DND-41 (cell line): ENCODE measurements around the gene NUDT2.

Experiments
- ATAC-seq: fragments of 200-7000 bp; cut with Tn5 transposase; 3 replicates; pipeline ENCODE4 v1.9.1; 2021; ENCODE audit warnings: low read depth; ENCODE audit not compliant: insufficient read depth
- DNase-seq: peaks from one replicate; pipeline ENCODE4 v3.0.0-alpha.2; 2020
- H2AFZ ChIP-seq: 2 replicates; pipeline ENCODE4 v1.6.0; 2012; ENCODE audit warnings: low read depth, low read length
- H3K27ac ChIP-seq: 2 replicates; pipeline ENCODE4 v1.5.1; 2012; ENCODE audit warnings: low read length, inconsistent platforms
- H3K27me3 ChIP-seq: fragments of 200-600 bp; sonication (generic); 2 replicates; pipeline ENCODE4 v1.6.0; 2012; ENCODE audit warnings: low read length, mild to moderate bottlenecking, inconsistent platforms; ENCODE audit not compliant: insufficient read depth, poor library complexity
- H3K36me3 ChIP-seq: 2 replicates; pipeline ENCODE4 v1.5.1; 2012; ENCODE audit warnings: low read length, inconsistent platforms; ENCODE audit not compliant: insufficient read depth
- H3K4me1 ChIP-seq: 2 replicates; pipeline ENCODE4 v1.5.1; 2012; ENCODE audit warnings: mild to moderate bottlenecking, low read length; ENCODE audit not compliant: insufficient read depth
- H3K4me2 ChIP-seq: 2 replicates; pipeline ENCODE4 v1.6.0; 2012; ENCODE audit warnings: mild to moderate bottlenecking, moderate library complexity, low read length, inconsistent platforms; ENCODE audit not compliant: insufficient read depth
- H3K4me3 ChIP-seq, 2 experiments: fragments of 200-600 bp in 1 of 2; shearing (Covaris generic) in 1 of 2; 2 replicates each; pipeline ENCODE4 v1.5.1; 2012 to 2016; ENCODE audit warnings: inconsistent platforms in 2 of 2, low read length in 2 of 2, mild to moderate bottlenecking in 2 of 2, low read depth in 1 of 2, moderate library complexity in 1 of 2
- H3K79me2 ChIP-seq: 2 replicates; pipeline ENCODE4 v1.6.0; 2012; ENCODE audit warnings: low read length, inconsistent platforms; ENCODE audit not compliant: insufficient read depth
- H3K9ac ChIP-seq: 2 replicates; pipeline ENCODE4 v1.6.0; 2012; ENCODE audit warnings: low read depth, mild to moderate bottlenecking, inconsistent platforms, low read length, moderate library complexity
- H3K9me3 ChIP-seq: 2 replicates; pipeline ENCODE4 v1.5.1; 2012; ENCODE audit warnings: low read length, moderate library complexity, mild to moderate bottlenecking, inconsistent platforms; ENCODE audit not compliant: insufficient read depth, severe bottlenecking
- H4K20me1 ChIP-seq: 2 replicates; pipeline ENCODE4 v1.6.0; 2012; ENCODE audit warnings: low read length; ENCODE audit not compliant: insufficient read depth
- CTCF ChIP-seq: IDR thresholded peaks from 2 replicates; pipeline ENCODE4 v1.5.1; 2012; ENCODE audit warnings: borderline replicate concordance, low read length, moderate library complexity, mild to moderate bottlenecking; ENCODE audit not compliant: poor library complexity, severe bottlenecking; ENCODE audit errors: extremely low read depth
- EZH2 ChIP-seq: IDR thresholded peaks from 3 replicates; pipeline ENCODE4 v1.6.1; 2012; ENCODE audit warnings: borderline replicate concordance, low read depth, mild to moderate bottlenecking, moderate library complexity, low read length, inconsistent platforms; ENCODE audit not compliant: severe bottlenecking

Gene NUDT2

GRCh38 chr9:34332076-34332964, 3.0 kb downstream of the NUDT2 start:
- Histone ChIP-seq H3K79me2 (peaks cover 76% of the 10 kb centered on the region), H3K36me3 (no peaks in the 10 kb centered on the region; the same call in 1 of the 2 replicates), H3K9me3 (no peaks in the 10 kb centered on the region), H3K4me2 (no peak overlapping the region), H3K4me3 (no peak overlapping the region), H3K9ac (no peak overlapping the region), H2AFZ (no peak overlapping the region), H3K27ac (no peak overlapping the region), H3K27me3 (no peaks in the 10 kb centered on the region), H4K20me1 (0 out of 2 replicates have a peak, but pooled peaks cover 6% of the 10 kb centered on the region), H3K4me1 (peaks cover 21% of the 10 kb centered on the region)
- DNase-seq (no peak), ATAC-seq (no peak)
- TF ChIP-seq CTCF (peak; percentile 68), EZH2 (no peak)

GRCh38 chr9:34333836-34334235, 4.5 kb downstream of the NUDT2 start:
- Histone ChIP-seq H3K4me3 (no peak overlapping the region), H3K4me1 (peaks cover 12% of the 10 kb centered on the region), H4K20me1 (0 out of 2 replicates have a peak, but pooled peaks cover 6% of the 10 kb centered on the region), H3K36me3 (peaks cover 5% of the 10 kb centered on the region), H3K79me2 (peaks cover 65% of the 10 kb centered on the region), H3K27me3 (no peaks in the 10 kb centered on the region), H2AFZ (no peak overlapping the region), H3K27ac (no peak overlapping the region), H3K4me2 (no peak overlapping the region), H3K9me3 (no peaks in the 10 kb centered on the region), H3K9ac (no peak overlapping the region)
- DNase-seq (no peak), ATAC-seq (no peak)
- TF ChIP-seq CTCF = no peak
- no peak for TF ChIP-seq EZH2

- peaks cover 10% of the 10 kb centered on the region for H3K36me3 ChIP-seq
- no peak overlapping the region for H3K27ac ChIP-seq
- TF ChIP-seq EZH2 (no peak), CTCF (no peak)
- ATAC-seq (no peak), DNase-seq (no peak)
- H3K27me3 ChIP-seq = no peaks in the 10 kb centered on the region
- H3K9ac ChIP-seq = no peak overlapping the region
- H3K4me1 ChIP-seq = peaks cover 12% of the 10 kb centered on the region
- no peak overlapping the region for H3K4me3 ChIP-seq
- H3K9me3 ChIP-seq = no peaks in the 10 kb centered on the region
- H2AFZ ChIP-seq = no peak overlapping the region
- 0 out of 2 replicates have a peak, but pooled peaks cover 6% of the 10 kb centered on the region for H4K20me1 ChIP-seq
- H3K4me2 ChIP-seq = no peak overlapping the region
- H3K79me2 ChIP-seq = peaks cover 64% of the 10 kb centered on the region
Measured at GRCh38 chr9:34334337-34334824, 5.0 kb downstream of the NUDT2 start.
